Immature natural killer cell (primary cell): ENCODE results near the gene KRTAP7-1. TPM values are rescaled to one million over a fixed set of nuclear protein-coding genes. Genes with fewer than 3 reads are reported as not detected.

Experiments used
- polyA plus RNA-seq, 3 donors: library from polyadenylated mRNA; unstranded; fragments of 300-500 nt; fragmentation: Illumina TruSeq; gene quantifications; one replicate each; pipeline ENCODE4 v1.2.3, GENCODE V29; 2021

Gene KRTAP7-1
- polyA plus RNA-seq, 3 donors from 2014 or later = not detected

Other genes with a start within 250 kb of the KRTAP7-1 start
- not detected for gene KRTAP22-2, start 239.4 kb downstream of the KRTAP7-1 start, polyA plus RNA-seq
- gene KRTAP6-3, start 237.3 kb downstream of the KRTAP7-1 start, polyA plus RNA-seq = not detected
- not detected for gene KRTAP6-2, start 230.9 kb downstream of the KRTAP7-1 start, polyA plus RNA-seq
- not detected for gene KRTAP22-1, start 228.7 kb downstream of the KRTAP7-1 start, polyA plus RNA-seq
- not detected for gene KRTAP6-1, start 215.8 kb downstream of the KRTAP7-1 start, polyA plus RNA-seq
- not detected for gene KRTAP20-1, start 213.3 kb downstream of the KRTAP7-1 start, polyA plus RNA-seq
- not detected for gene KRTAP20-4, start 209.1 kb downstream of the KRTAP7-1 start, polyA plus RNA-seq
- gene KRTAP20-2, start 194.6 kb downstream of the KRTAP7-1 start, polyA plus RNA-seq = not detected
- gene KRTAP20-3, start 186.9 kb downstream of the KRTAP7-1 start, polyA plus RNA-seq = not detected
- not detected for gene KRTAP21-3, start 111.0 kb downstream of the KRTAP7-1 start, polyA plus RNA-seq
- not detected for gene KRTAP21-2, start 82.5 kb downstream of the KRTAP7-1 start, polyA plus RNA-seq
- gene KRTAP21-1, start 74.3 kb downstream of the KRTAP7-1 start, polyA plus RNA-seq = not detected
- gene KRTAP8-1, start 16.5 kb downstream of the KRTAP7-1 start, polyA plus RNA-seq = not detected
- gene KRTAP11-1, start 51.8 kb upstream of the KRTAP7-1 start, polyA plus RNA-seq = not detected
- gene KRTAP19-8, start 208.7 kb upstream of the KRTAP7-1 start, polyA plus RNA-seq = not detected